Endodermal cell (in vitro differentiated cells): ENCODE results near the gene MPZL1. TPM values are rescaled to one million over a fixed set of nuclear protein-coding genes. Genes with fewer than 3 reads are reported as not detected.

ENCODE experiments used
- DNase-seq: peaks from one replicate; pipeline ENCODE4 v3.0.0-alpha.2; 2017
- H3K27ac ChIP-seq: 2 replicates; pipeline ENCODE4 v1.5.1; 2013; ENCODE audit warnings: mild to moderate bottlenecking, low read depth, low read length, moderate library complexity
- H3K27me3 ChIP-seq: 2 replicates; pipeline ENCODE4 v1.6.1; 2013; ENCODE audit warnings: mild to moderate bottlenecking, low read length, moderate library complexity; ENCODE audit not compliant: insufficient read depth, control insufficient read depth, poor library complexity, severe bottlenecking
- H3K36me3 ChIP-seq: 2 replicates; pipeline ENCODE4 v1.7.0; 2013; ENCODE audit warnings: mild to moderate bottlenecking, low read length, moderate library complexity; ENCODE audit not compliant: control insufficient read depth, insufficient read depth
- H3K4me1 ChIP-seq: one replicate; pipeline ENCODE4 v1.7.0; 2013; ENCODE audit warnings: low read length; ENCODE audit not compliant: control insufficient read depth, insufficient read depth
- H3K4me3 ChIP-seq: 2 replicates; pipeline ENCODE4 v1.5.1; 2013; ENCODE audit warnings: mild to moderate bottlenecking, low read length, moderate library complexity
- H3K9ac ChIP-seq: 2 replicates; pipeline ENCODE4 v1.6.1; 2013; ENCODE audit warnings: mild to moderate bottlenecking, low read length, moderate library complexity; ENCODE audit not compliant: poor library complexity, severe bottlenecking; ENCODE audit errors: extremely low read depth
- H3K9me3 ChIP-seq: 2 replicates; pipeline ENCODE4 v1.6.1; 2013; ENCODE audit warnings: mild to moderate bottlenecking, low read length, moderate library complexity; ENCODE audit not compliant: control insufficient read depth
- H3K27ac Mint-ChIP-seq: 2 replicates; pipeline ENCODE4 v1.8.0; 2020; ENCODE audit warnings: mixed read lengths
- H3K27me3 Mint-ChIP-seq: 2 replicates; pipeline ENCODE4 v1.8.0; 2021; ENCODE audit warnings: mild to moderate bottlenecking, mixed read lengths; ENCODE audit not compliant: insufficient read depth
- H3K36me3 Mint-ChIP-seq: 2 replicates; pipeline ENCODE4 v1.8.0; 2020; ENCODE audit warnings: low read depth, mixed read lengths
- H3K4me1 Mint-ChIP-seq: 2 replicates; pipeline ENCODE4 v1.8.0; 2020; ENCODE audit warnings: mixed read lengths
- H3K4me3 Mint-ChIP-seq: 2 replicates; pipeline ENCODE4 v1.8.0; 2020; ENCODE audit warnings: mild to moderate bottlenecking, moderate library complexity, mixed read lengths
- H3K9me3 Mint-ChIP-seq: 2 replicates; pipeline ENCODE4 v1.8.0; 2020; ENCODE audit warnings: mild to moderate bottlenecking, mixed read lengths
- whole genome bisulfite sequencing, 2 experiments: methylation state at CpG; one replicate each; pipeline versions ENCODE4 v1.1.5 to v1.1.7; 2013; ENCODE audit warnings: missing lambda C conversion rate in 2 of 2, mixed read lengths in 1 of 2; ENCODE audit not compliant: insufficient coverage in 1 of 2, insufficient read length in 1 of 2; 5-methylcytosine and 5-hydroxymethylcytosine counted together
- total RNA-seq, 2 donors: library from RNA; stranded (reverse); fragmentation: NEBNext Ultra II Directional in 1 of 2; extraction: Animal tissue kit (Norgen Biotek cat#: 25700) in 1 of 2; gene quantifications; 2 replicates in 1 of 2; 3 replicates in 1 of 2; pipeline ENCODE4 v1.2.1, GENCODE V29; 2021
- TF ChIP-seq, protein P1 (sequence below): fragments of 200-600 bp; sonication (generic); conservative IDR thresholded peaks from 2 replicates; pipeline ENCODE4 v1.5.0; 2021; ENCODE audit warnings: antibody characterized with exemption, mild to moderate bottlenecking

The MPZL1 gene
- total RNA-seq, 2 donors from 2014 or later, result 111 to 114 TPM

DNA sequence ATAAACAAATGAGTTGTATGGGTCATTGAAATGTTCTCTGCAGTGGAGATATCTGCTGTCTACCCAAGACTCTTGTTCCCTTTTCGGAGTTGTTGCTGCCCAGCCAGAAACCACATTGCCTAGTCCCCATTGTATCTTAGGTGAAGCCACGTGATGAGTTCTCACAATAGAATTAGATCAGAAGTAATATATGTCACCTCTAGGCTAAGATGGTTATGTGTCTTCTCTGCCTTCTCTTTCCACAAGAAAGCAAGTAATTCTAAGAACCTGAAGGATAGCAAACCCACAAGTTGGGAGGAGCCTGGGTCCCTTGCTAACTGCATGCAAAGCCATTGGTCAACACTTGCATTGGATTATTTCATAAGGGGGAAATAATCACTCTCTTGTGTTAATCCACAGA lies 115.5 kb downstream of the MPZL1 start:
- 88 to 100% methylated on average over 2 of the region's 2 CpGs for WGBS, 2 experiments

DNA sequence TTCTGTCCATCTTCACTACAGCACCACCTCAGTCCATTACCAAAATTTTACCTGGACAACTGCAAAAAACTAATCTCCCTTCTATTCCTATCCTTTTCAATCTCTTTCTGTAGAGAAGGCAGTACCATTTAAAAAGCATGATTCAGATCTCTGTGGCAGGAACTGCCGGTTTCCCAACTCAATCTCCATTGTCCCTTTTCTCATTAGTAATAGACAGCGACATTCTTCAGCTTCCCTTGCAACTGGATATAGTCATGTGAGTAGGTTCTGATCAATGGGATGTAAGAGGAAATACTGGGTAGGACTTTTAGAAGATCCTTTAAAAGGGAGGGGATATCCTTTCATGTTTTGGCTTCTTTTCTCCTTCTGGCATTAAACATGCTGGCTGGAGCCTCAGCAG lies 117.2 kb downstream of the MPZL1 start:
- no peak for DNase-seq
- TF ChIP-seq, protein P1, sequence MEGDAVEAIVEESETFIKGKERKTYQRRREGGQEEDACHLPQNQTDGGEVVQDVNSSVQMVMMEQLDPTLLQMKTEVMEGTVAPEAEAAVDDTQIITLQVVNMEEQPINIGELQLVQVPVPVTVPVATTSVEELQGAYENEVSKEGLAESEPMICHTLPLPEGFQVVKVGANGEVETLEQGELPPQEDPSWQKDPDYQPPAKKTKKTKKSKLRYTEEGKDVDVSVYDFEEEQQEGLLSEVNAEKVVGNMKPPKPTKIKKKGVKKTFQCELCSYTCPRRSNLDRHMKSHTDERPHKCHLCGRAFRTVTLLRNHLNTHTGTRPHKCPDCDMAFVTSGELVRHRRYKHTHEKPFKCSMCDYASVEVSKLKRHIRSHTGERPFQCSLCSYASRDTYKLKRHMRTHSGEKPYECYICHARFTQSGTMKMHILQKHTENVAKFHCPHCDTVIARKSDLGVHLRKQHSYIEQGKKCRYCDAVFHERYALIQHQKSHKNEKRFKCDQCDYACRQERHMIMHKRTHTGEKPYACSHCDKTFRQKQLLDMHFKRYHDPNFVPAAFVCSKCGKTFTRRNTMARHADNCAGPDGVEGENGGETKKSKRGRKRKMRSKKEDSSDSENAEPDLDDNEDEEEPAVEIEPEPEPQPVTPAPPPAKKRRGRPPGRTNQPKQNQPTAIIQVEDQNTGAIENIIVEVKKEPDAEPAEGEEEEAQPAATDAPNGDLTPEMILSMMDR, result no peak

More for the DNA sequence above, 115.5 kb downstream of the MPZL1 start:
- Histone ChIP-seq H3K4me1 (no peaks in the 10 kb centered on the region), H3K9ac (no peak overlapping the region), H3K27me3 (no peaks in the 10 kb centered on the region), H3K4me3 (no peak overlapping the region), H3K36me3 (no peaks in the 10 kb centered on the region), H3K27ac (no peak overlapping the region), H3K9me3 (no peaks in the 10 kb centered on the region)
- TF ChIP-seq, protein P1, result no peak
- H3K36me3 Mint-ChIP-seq, result no peaks in the 10 kb centered on the region
- no peak overlapping the region for H3K27ac Mint-ChIP-seq
- no peaks in the 10 kb centered on the region for H3K27me3 Mint-ChIP-seq
- DNase-seq, result no peak
- H3K4me3 Mint-ChIP-seq, result no peak overlapping the region
- H3K4me1 Mint-ChIP-seq, result no peaks in the 10 kb centered on the region
- H3K9me3 Mint-ChIP-seq, result no peaks in the 10 kb centered on the region

More for the DNA sequence above, 117.2 kb downstream of the MPZL1 start:
- Mint-ChIP-seq H3K36me3 (no peaks in the 10 kb centered on the region), H3K27me3 (no peaks in the 10 kb centered on the region), H3K9me3 (no peaks in the 10 kb centered on the region), H3K4me3 (no peak overlapping the region), H3K27ac (no peak overlapping the region), H3K4me1 (no peaks in the 10 kb centered on the region)
- H3K36me3 ChIP-seq, result no peaks in the 10 kb centered on the region
- H3K9me3 ChIP-seq, result no peaks in the 10 kb centered on the region
- 95% methylated on average over 2 of the region's 2 CpGs; no CpG with 5 or more reads in 1 of the 2 experiments for WGBS, 2 experiments
- no peak overlapping the region for H3K27ac ChIP-seq
- no peaks in the 10 kb centered on the region for H3K4me1 ChIP-seq
- H3K4me3 ChIP-seq, result no peak overlapping the region
- no peaks in the 10 kb centered on the region for H3K27me3 ChIP-seq
- H3K9ac ChIP-seq, result no peak overlapping the region

Other genes starting within 250 kb of the MPZL1 start
- gene CD247, start 203.5 kb upstream of the MPZL1 start, total RNA-seq, result under 1 TPM; 0.46 to 0.55 TPM
- gene CREG1, start 168.2 kb upstream of the MPZL1 start, total RNA-seq, result 10 to 100 TPM; 19.0 to 19.7 TPM
- gene RCSD1, start 91.8 kb upstream of the MPZL1 start, total RNA-seq, result under 1 TPM; 0.11 to 0.29 TPM
- gene ADCY10, start 192.2 kb downstream of the MPZL1 start, total RNA-seq, result under 1 TPM in 1 of 2 donors, not detected in 1; 0.13 TPM
- gene DCAF6, start 214.7 kb downstream of the MPZL1 start, total RNA-seq, result 10 to 100 TPM; 21.4 to 32.3 TPM
- gene MPC2, start 215.1 kb downstream of the MPZL1 start, total RNA-seq, result 10 to 100 TPM; 30.7 to 42.5 TPM